Stimulated activated CD8-positive, alpha-beta memory T cell treated with anti-CD3 and anti-CD28 coated beads, Interleukin-7, amount 100 ng/mL, for 1 hour (primary cell): ENCODE measurements around the gene CEP250.
"Not testable (repeated sequence)": the region's sequence is repeated elsewhere in the genome, so short reads cannot be mapped to it uniquely, and the experiment has no call there.

ENCODE experiments used
- DNase-seq, 2 donors: peaks; one replicate each; pipeline ENCODE4 v3.0.0-alpha.2; 2020; ENCODE audit warnings: low read depth in 2 of 2

Gene CEP250

GRCh38 chr20:35454881-35455609 is at the start of gene CEP250:
Gene CEP250 (plus strand): TSS chr20:35455598. CDS start chr20:35462368, 6,770 bp downstream.
- DNase-seq = peak; percentile 81 to 82

GRCh38 chr20:35405775-35406174 is 49.6 kb upstream of the CEP250 start:
- DNase-seq = no peak

GRCh38 chr20:35408270-35408669 is 47.1 kb upstream of the CEP250 start:
- DNase-seq = no peak

GRCh38 chr20:35409542-35409941 is 45.9 kb upstream of the CEP250 start:
- DNase-seq = no peak

GRCh38 chr20:35410613-35411012 is 44.8 kb upstream of the CEP250 start:
- DNase-seq = no peak

- DNase-seq = no peak
Observed at GRCh38 chr20:35421322-35421721, 34.1 kb upstream of the CEP250 start.

GRCh38 chr20:35431621-35432429 is 23.6 kb upstream of the CEP250 start:
- no peak for DNase-seq

- no peak for DNase-seq
Observed at GRCh38 chr20:35432430-35432735, 23.0 kb upstream of the CEP250 start.

- DNase-seq = no peak
Observed at GRCh38 chr20:35433337-35433736, 22.1 kb upstream of the CEP250 start.

GRCh38 chr20:35434085-35435005 is 21.1 kb upstream of the CEP250 start:
- DNase-seq = no peak

GRCh38 chr20:35436177-35436573 is 19.2 kb upstream of the CEP250 start:
- no peak for DNase-seq

- no peak for DNase-seq
Observed at GRCh38 chr20:35437599-35437998, 17.8 kb upstream of the CEP250 start.

GRCh38 chr20:35443003-35443402 is 12.4 kb upstream of the CEP250 start:
- DNase-seq = no peak

- DNase-seq = no peak
Observed at GRCh38 chr20:35444226-35444625, 11.2 kb upstream of the CEP250 start.

- no peak for DNase-seq
Observed at GRCh38 chr20:35446356-35447078, 8.9 kb upstream of the CEP250 start.

GRCh38 chr20:35447082-35447789 is 8.2 kb upstream of the CEP250 start:
- peak; percentile 75 to 90 for DNase-seq

- DNase-seq = no peak
Observed at GRCh38 chr20:35448788-35449373, 6.5 kb upstream of the CEP250 start.

- DNase-seq = not testable (repeated sequence)
Observed at GRCh38 chr20:35449855-35450254, 5.5 kb upstream of the CEP250 start.

GRCh38 chr20:35451295-35451694 is 4.1 kb upstream of the CEP250 start:
- DNase-seq = no peak

GRCh38 chr20:35453647-35454046 is 1.8 kb upstream of the CEP250 start:
- DNase-seq = no peak
